Upper lobe of right lung (tissue), 1 donor: ENCODE data around the gene PEX1. TPM values are rescaled to one million over a fixed set of nuclear protein-coding genes. Genes with fewer than 3 reads are reported as not detected.

Experiments
- ATAC-seq: fragments of 200-7000 bp; cut with Tn5 transposase; one replicate; pipeline ENCODE4 v1.9.1; 2020; ENCODE audit warnings: mild to moderate bottlenecking, moderate library complexity
- DNase-seq: peaks from one replicate; pipeline ENCODE4 v3.0.0-alpha.2; 2020
- H3K27ac ChIP-seq: fragments of 200-600 bp; one replicate; pipeline ENCODE4 v1.8.0; 2022
- H3K27me3 ChIP-seq: fragments of 200-600 bp; one replicate; pipeline ENCODE4 v1.8.0; 2022; ENCODE audit warnings: mild to moderate bottlenecking
- H3K36me3 ChIP-seq: fragments of 200-600 bp; one replicate; pipeline ENCODE4 v1.8.0; 2022
- H3K4me1 ChIP-seq: fragments of 200-600 bp; one replicate; pipeline ENCODE4 v1.8.0; 2022
- H3K4me3 ChIP-seq: fragments of 200-600 bp; one replicate; pipeline ENCODE4 v1.8.0; 2022; ENCODE audit warnings: mild to moderate bottlenecking
- H3K9me3 ChIP-seq: fragments of 200-600 bp; one replicate; pipeline ENCODE4 v1.8.0; 2022
- CTCF ChIP-seq: fragments of 200-600 bp; IDR thresholded peaks from one replicate; pipeline ENCODE4 v1.8.0; 2022; ENCODE audit warnings: antibody characterized with exemption
- intact Hi-C: fragments of 100-400 bp; cut with DNase I; formaldehyde crosslinking; loops from one replicate; pipeline ENCODE4 v1.11.0; 2022
- total RNA-seq: library from RNA; stranded (reverse); fragmentation: NEBNext Ultra II Directional; extraction: Animal tissue kit (Norgen Biotek cat#: 25700); gene quantifications from one replicate; pipeline ENCODE4 v1.2.1, GENCODE V29; 2021
- donor health status: DM: no; HTN: yes; CAD: no; lungs with severe emphysema.

PEX1 gene
- total RNA-seq, 1 donor from 2014 or later: 14.2 TPM

- intact Hi-C loops: no loop called here
- DNase-seq (no peak), ATAC-seq (no peak)
- Histone ChIP-seq H3K36me3 (peaks cover 82% of the 10 kb centered on the region), H3K9me3 (no peaks in the 10 kb centered on the region), H3K27ac (no peak overlapping the region), H3K4me3 (no peak overlapping the region), H3K4me1 (no peaks in the 10 kb centered on the region), H3K27me3 (no peaks in the 10 kb centered on the region)
- no peak for TF ChIP-seq CTCF
Observed at GRCh38 chr7:92504563-92504962, 23.8 kb downstream of the PEX1 start.

- H3K27me3 ChIP-seq: no peaks in the 10 kb centered on the region
- ATAC-seq: no peak
- TF ChIP-seq CTCF: no peak
- no peaks in the 10 kb centered on the region for H3K9me3 ChIP-seq
- no peak overlapping the region for H3K27ac ChIP-seq
- intact Hi-C loops: no loop called here
- H3K4me3 ChIP-seq: no peak overlapping the region
- peaks cover 83% of the 10 kb centered on the region for H3K36me3 ChIP-seq
- DNase-seq: no peak
- no peaks in the 10 kb centered on the region for H3K4me1 ChIP-seq
Observed at GRCh38 chr7:92503767-92504166, 24.6 kb downstream of the PEX1 start.

DNA sequence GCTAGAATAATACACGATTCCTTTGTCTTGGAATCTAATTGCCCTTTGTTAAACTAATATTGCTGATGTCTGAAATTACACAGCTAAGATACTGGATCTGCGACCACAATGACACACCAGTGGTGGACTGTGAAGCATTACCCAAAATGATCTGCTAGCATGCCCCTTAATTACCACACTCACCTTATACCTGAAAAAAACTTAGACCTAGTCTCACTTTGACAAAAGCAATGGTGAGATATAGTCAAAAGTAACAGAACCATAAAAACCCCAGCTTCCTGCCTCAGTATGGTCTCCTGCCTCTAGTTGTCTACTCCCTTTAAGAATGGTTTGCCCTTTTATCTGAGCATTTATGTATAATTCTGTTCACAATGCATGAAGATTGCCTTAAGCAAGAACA is 29.8 kb downstream of the PEX1 start:
- H3K4me1 ChIP-seq: no peaks in the 10 kb centered on the region
- no peak for ATAC-seq
- no peak for DNase-seq
- H3K27me3 ChIP-seq: no peaks in the 10 kb centered on the region
- H3K4me3 ChIP-seq: no peak overlapping the region
- intact Hi-C loops: no loop called here
- H3K9me3 ChIP-seq: no peaks in the 10 kb centered on the region
- peaks cover 95% of the 10 kb centered on the region for H3K36me3 ChIP-seq
- no peak for TF ChIP-seq CTCF
- no peak overlapping the region for H3K27ac ChIP-seq

DNA sequence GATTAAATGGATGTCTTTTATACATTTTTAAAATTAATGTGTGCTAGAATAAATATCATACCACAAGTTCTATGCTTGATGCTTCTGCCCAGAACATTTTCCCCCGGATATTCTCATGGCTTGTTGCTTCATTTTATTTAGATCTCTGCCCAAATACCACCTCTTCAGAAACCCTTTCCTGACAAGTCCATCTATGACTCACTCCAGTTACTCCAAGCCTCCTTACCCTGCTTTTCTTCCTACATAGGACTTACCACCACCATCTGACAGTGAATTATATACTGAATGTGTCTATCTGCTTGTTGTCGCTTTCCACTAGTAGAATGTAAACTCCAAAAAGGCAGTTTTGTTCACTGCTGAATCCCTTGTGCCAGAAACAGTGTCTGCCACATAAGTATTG is 31.4 kb downstream of the PEX1 start:
- Histone ChIP-seq H3K4me3 (no peak overlapping the region), H3K27me3 (no peaks in the 10 kb centered on the region), H3K9me3 (no peaks in the 10 kb centered on the region), H3K27ac (no peak overlapping the region), H3K4me1 (no peaks in the 10 kb centered on the region), H3K36me3 (peaks cover 96% of the 10 kb centered on the region)
- DNase-seq (no peak), ATAC-seq (no peak)
- no peak for TF ChIP-seq CTCF
- intact Hi-C loops: no loop called here

GRCh38 chr7:92489634-92490033 is 38.7 kb downstream of the PEX1 start:
- H3K9me3 ChIP-seq: no peaks in the 10 kb centered on the region

More at GRCh38 chr7:92489634-92490033, 38.7 kb downstream of the PEX1 start:
- DNase-seq: no peak
- ATAC-seq: no peak
- no peaks in the 10 kb centered on the region for H3K4me1 ChIP-seq
- no peak for TF ChIP-seq CTCF
- no peak overlapping the region for H3K27ac ChIP-seq
- H3K27me3 ChIP-seq: no peaks in the 10 kb centered on the region
- H3K4me3 ChIP-seq: no peak overlapping the region
- H3K36me3 ChIP-seq: peaks cover 95% of the 10 kb centered on the region
- intact Hi-C loops: no loop called here
